ENCODE measurements around the gene ELMO3. TPM values are rescaled to one million over a fixed set of nuclear protein-coding genes. Genes with fewer than 3 reads are reported as not detected.

ELMO3 gene
- total and polyA plus RNA-seq, 2 of the 13 experiments (the other 11 are each of a cell fraction or from before 2014, with no cell fraction given) = 2.6 to 4.0 TPM

DNA sequence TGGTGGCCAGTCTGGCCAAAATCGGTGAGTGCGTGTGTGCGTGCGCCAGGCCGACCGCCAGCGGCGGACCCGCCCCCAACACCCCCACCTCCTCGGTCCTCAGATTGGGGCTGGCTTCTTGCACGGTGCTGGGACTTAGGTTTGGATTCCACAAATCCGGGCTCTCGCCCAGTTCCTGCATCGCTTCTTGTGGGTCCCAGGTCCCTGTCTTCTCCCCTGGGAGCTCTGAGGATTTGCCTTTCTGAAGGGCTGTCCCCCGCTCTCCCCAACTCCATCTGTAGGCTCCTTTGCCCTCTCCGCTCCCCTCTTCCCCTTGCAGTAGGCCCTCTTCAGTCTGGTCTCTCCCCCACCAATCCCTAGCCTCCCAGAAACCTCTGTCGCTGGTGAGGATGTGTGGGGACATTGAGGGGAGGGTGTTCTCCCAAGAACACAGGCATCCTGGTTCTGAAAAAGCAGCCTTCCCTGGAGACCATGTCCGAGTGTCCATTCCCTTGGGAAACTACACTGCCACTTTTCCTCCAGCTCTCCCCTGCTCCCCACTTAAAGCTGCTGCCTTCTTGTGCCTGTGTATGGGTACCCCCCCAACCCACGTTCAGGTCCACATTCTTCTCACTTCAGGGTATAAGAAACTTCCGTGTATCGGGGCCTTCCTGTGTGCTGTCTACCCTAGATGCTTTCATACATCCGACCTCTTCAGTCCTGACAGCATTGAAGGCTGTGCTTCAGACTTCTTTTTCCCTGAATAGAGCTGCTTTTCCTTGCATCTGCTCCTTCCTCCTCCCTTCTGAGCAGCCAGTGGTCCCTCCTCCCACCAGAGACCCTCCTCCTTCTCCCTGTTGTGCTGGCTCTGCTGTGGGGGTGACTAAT lies 50.5 kb downstream of the ELMO3 start (continued):
- TF ChIP-seq, protein P1, sequence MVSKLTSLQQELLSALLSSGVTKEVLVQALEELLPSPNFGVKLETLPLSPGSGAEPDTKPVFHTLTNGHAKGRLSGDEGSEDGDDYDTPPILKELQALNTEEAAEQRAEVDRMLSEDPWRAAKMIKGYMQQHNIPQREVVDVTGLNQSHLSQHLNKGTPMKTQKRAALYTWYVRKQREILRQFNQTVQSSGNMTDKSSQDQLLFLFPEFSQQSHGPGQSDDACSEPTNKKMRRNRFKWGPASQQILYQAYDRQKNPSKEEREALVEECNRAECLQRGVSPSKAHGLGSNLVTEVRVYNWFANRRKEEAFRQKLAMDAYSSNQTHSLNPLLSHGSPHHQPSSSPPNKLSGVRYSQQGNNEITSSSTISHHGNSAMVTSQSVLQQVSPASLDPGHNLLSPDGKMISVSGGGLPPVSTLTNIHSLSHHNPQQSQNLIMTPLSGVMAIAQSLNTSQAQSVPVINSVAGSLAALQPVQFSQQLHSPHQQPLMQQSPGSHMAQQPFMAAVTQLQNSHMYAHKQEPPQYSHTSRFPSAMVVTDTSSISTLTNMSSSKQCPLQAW (CRISPR knock-in tag; IDR thresholded peaks at IDR 0.05) = 0 out of 2 replicates have a peak, but pooled peaks have one; percentile 23
- TF ChIP-seq, protein P2, sequence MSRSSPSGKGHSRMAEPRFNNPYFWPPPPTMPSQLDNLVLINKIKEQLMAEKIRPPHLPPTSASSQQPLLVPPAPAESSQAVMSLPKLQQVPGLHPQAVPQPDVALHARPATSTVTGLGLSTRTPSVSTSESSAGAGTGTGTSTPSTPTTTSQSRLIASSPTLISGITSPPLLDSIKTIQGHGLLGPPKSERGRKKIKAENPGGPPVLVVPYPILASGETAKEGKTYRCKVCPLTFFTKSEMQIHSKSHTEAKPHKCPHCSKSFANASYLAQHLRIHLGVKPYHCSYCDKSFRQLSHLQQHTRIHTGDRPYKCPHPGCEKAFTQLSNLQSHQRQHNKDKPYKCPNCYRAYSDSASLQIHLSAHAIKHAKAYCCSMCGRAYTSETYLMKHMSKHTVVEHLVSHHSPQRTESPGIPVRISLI (CRISPR knock-in tag; IDR thresholded peaks at IDR 0.05; ENCODE audit: borderline replicate concordance) = no peak
- no peak for TF ChIP-seq CBX5 (CRISPR knock-in tag; IDR thresholded peaks at IDR 0.05; ENCODE audit: borderline replicate concordance)
- TF ChIP-seq CBX1 (IDR thresholded peaks at IDR 0.05; ENCODE audit: low read depth) = no peak
- no peak for TF ChIP-seq ZNF7 (CRISPR knock-in tag; IDR thresholded peaks at IDR 0.05)
- TF ChIP-seq MBD4 (IDR thresholded peaks at IDR 0.05; ENCODE audit: borderline replicate concordance, low read length) = no peak
- TF ChIP-seq, protein P3, sequence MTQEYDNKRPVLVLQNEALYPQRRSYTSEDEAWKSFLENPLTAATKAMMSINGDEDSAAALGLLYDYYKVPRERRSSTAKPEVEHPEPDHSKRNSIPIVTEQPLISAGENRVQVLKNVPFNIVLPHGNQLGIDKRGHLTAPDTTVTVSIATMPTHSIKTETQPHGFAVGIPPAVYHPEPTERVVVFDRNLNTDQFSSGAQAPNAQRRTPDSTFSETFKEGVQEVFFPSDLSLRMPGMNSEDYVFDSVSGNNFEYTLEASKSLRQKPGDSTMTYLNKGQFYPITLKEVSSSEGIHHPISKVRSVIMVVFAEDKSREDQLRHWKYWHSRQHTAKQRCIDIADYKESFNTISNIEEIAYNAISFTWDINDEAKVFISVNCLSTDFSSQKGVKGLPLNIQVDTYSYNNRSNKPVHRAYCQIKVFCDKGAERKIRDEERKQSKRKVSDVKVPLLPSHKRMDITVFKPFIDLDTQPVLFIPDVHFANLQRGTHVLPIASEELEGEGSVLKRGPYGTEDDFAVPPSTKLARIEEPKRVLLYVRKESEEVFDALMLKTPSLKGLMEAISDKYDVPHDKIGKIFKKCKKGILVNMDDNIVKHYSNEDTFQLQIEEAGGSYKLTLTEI (CRISPR knock-in tag; conservative IDR thresholded peaks at IDR 0.05) = no peak
- TF ChIP-seq HDAC6 (IDR thresholded peaks at IDR 0.05; ENCODE audit: low read depth, low read length) = no peak
- TF ChIP-seq ZFP82 (CRISPR knock-in tag; IDR thresholded peaks at IDR 0.05; ENCODE audit: borderline replicate concordance) = peak; percentile 4; the same call in 1 of the 2 replicates
- TF ChIP-seq ZFP36L1 (CRISPR knock-in tag; IDR thresholded peaks at IDR 0.05) = no peak
- TF ChIP-seq GABPA (IDR thresholded peaks at IDR 0.05; ENCODE audit: low read depth, low read length) = no peak
- no peak for TF ChIP-seq GABPA (CRISPR knock-in tag; IDR thresholded peaks at IDR 0.05; ENCODE audit: low read depth)
- peak; percentile 61; the same call in 1 of the 2 replicates for TF ChIP-seq ZNF263 (CRISPR knock-in tag; IDR thresholded peaks at IDR 0.05)
- TF ChIP-seq ZBTB38 (CRISPR knock-in tag; IDR thresholded peaks at IDR 0.05) = peak; percentile 16; the same call in 1 of the 2 replicates
- no peak for TF ChIP-seq MAFF (IDR thresholded peaks at IDR 0.05; ENCODE audit: low read depth, low read length)
- TF ChIP-seq, protein P4, sequence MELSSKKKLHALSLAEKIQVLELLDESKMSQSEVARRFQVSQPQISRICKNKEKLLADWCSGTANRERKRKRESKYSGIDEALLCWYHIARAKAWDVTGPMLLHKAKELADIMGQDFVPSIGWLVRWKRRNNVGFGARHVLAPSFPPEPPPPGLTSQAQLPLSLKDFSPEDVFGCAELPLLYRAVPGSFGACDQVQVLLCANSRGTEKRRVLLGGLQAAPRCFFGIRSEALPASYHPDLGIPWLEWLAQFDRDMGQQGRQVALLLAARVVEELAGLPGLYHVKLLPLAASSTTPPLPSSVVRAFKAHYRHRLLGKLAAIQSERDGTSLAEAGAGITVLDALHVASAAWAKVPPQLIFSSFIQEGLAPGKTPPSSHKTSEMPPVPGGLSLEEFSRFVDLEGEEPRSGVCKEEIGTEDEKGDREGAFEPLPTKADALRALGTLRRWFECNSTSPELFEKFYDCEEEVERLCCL (CRISPR knock-in tag; IDR thresholded peaks at IDR 0.05; ENCODE audit: borderline replicate concordance) = no peak
- TF ChIP-seq ZNF335 (CRISPR knock-in tag; IDR thresholded peaks at IDR 0.05) = no peak
- TF ChIP-seq MTF2 (CRISPR knock-in tag; IDR thresholded peaks at IDR 0.05; ENCODE audit: borderline replicate concordance) = no peak
- no peak for TF ChIP-seq ZNF552 (CRISPR knock-in tag; IDR thresholded peaks at IDR 0.05; ENCODE audit: borderline replicate concordance)
- 0 out of 2 replicates have a peak, but pooled peaks have one; percentile 49 for TF ChIP-seq ZNF891 (CRISPR knock-in tag; IDR thresholded peaks at IDR 0.05)
- TF ChIP-seq, protein P5, sequence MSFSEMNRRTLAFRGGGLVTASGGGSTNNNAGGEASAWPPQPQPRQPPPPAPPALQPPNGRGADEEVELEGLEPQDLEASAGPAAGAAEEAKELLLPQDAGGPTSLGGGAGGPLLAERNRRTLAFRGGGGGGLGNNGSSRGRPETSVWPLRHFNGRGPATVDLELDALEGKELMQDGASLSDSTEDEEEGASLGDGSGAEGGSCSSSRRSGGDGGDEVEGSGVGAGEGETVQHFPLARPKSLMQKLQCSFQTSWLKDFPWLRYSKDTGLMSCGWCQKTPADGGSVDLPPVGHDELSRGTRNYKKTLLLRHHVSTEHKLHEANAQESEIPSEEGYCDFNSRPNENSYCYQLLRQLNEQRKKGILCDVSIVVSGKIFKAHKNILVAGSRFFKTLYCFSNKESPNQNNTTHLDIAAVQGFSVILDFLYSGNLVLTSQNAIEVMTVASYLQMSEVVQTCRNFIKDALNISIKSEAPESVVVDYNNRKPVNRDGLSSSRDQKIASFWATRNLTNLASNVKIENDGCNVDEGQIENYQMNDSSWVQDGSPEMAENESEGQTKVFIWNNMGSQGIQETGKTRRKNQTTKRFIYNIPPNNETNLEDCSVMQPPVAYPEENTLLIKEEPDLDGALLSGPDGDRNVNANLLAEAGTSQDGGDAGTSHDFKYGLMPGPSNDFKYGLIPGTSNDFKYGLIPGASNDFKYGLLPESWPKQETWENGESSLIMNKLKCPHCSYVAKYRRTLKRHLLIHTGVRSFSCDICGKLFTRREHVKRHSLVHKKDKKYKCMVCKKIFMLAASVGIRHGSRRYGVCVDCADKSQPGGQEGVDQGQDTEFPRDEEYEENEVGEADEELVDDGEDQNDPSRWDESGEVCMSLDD (CRISPR knock-in tag; IDR thresholded peaks at IDR 0.05; ENCODE audit: borderline replicate concordance) = no peak

Measured in HepG2 (cell line).